Natural killer cell (primary cell): Measurements from ENCODE around the gene COX6B2. TPM values are rescaled to one million over a fixed set of nuclear protein-coding genes. Genes with fewer than 3 reads are reported as not detected.

Experiments
- ATAC-seq, 3 donors: fragments of 150-1000 bp in 2 of 3; fragments of 200-7000 bp in 1 of 3; cut with Tn5 transposase; 1 replicate in 1 of 3; 2 replicates in 2 of 3; pipeline ENCODE4 v1.10.0; 2021; ENCODE audit warnings: mild to moderate bottlenecking in 2 of 3, moderate library complexity in 2 of 3
- DNase-seq, 2 donors: peaks; one replicate each; pipeline versions ENCODE4 v3.0.0 to v3.0.0-alpha.2; 2013 to 2021; ENCODE audit warnings: mixed read lengths in 1 of 2
- H3K27ac ChIP-seq: one replicate; pipeline ENCODE4 v1.5.1; 2013; ENCODE audit warnings: mild to moderate bottlenecking, low read length
- H3K27me3 ChIP-seq: one replicate; pipeline ENCODE4 v1.6.1; 2013; ENCODE audit warnings: low read length; ENCODE audit not compliant: control insufficient read depth, insufficient read depth
- H3K36me3 ChIP-seq: one replicate; pipeline ENCODE4 v1.6.1; 2013; ENCODE audit warnings: low read length; ENCODE audit not compliant: control insufficient read depth, insufficient read depth
- H3K4me1 ChIP-seq: one replicate; pipeline ENCODE4 v1.6.1; 2013; ENCODE audit warnings: low read length; ENCODE audit not compliant: control insufficient read depth, insufficient read depth
- H3K4me3 ChIP-seq: one replicate; pipeline ENCODE4 v1.5.1; 2013; ENCODE audit warnings: low read length
- H3K9me3 ChIP-seq: one replicate; pipeline ENCODE4 v1.6.1; 2013; ENCODE audit warnings: low read length; ENCODE audit not compliant: control insufficient read depth, insufficient read depth
- H3K27ac Mint-ChIP-seq, 2 donors: one replicate each; pipeline ENCODE4 v1.8.0; 2022; ENCODE audit warnings: mild to moderate bottlenecking in 2 of 2, mixed read lengths in 2 of 2, moderate library complexity in 1 of 2
- H3K27me3 Mint-ChIP-seq, 2 donors: one replicate each; pipeline ENCODE4 v1.8.0; 2022; ENCODE audit warnings: low read depth in 2 of 2, mixed read lengths in 2 of 2
- H3K36me3 Mint-ChIP-seq: one replicate; pipeline ENCODE4 v1.8.0; 2022; ENCODE audit warnings: mixed read lengths
- H3K4me1 Mint-ChIP-seq, 2 donors: one replicate each; pipeline ENCODE4 v1.8.0; 2022; ENCODE audit warnings: mixed read lengths in 2 of 2
- H3K4me3 Mint-ChIP-seq: one replicate; pipeline ENCODE4 v1.8.0; 2022; ENCODE audit warnings: mild to moderate bottlenecking, moderate library complexity, mixed read lengths
- H3K9me3 Mint-ChIP-seq, 2 donors: one replicate each; pipeline ENCODE4 v1.8.0; 2022; ENCODE audit warnings: mixed read lengths in 2 of 2
- CTCF ChIP-seq: fragments of 200-600 bp; IDR thresholded peaks from one replicate; pipeline ENCODE4 v1.8.0; 2022; ENCODE audit warnings: antibody characterized with exemption
- WGBS: methylation state at CpG from one replicate; pipeline ENCODE4 v1.1.7; 2013; ENCODE audit warnings: missing lambda C conversion rate; ENCODE audit not compliant: insufficient coverage; 5-methylcytosine and 5-hydroxymethylcytosine counted together
- intact Hi-C: fragments of 100-400 bp; cut with micrococcal nuclease; formaldehyde crosslinking; loops from one replicate; pipeline ENCODE4 v1.14.2; 2022
- total RNA-seq, 4 donors: library from RNA; stranded (reverse); fragments of 120-200 nt in 1 of 4; gene quantifications; one replicate each; pipeline versions ENCODE4 v1.2.3 to v1.2.4, GENCODE V29; 2013 to 2022

The COX6B2 gene
- total RNA-seq, 3 donors from 2014 or later (not counting 1 experiment from before 2014, with no cell fraction given), result 0.26 to 6.5 TPM; not detected in 1

- Mint-ChIP-seq H3K36me3 (no peaks in the 10 kb centered on the region), H3K9me3 (no peaks in the 10 kb centered on the region), H3K4me1 (peaks cover 54 to 73% of the 10 kb centered on the region in 2 donors), H3K27ac (peak overlapping the region; percentile 94 to 100), H3K27me3 (no peaks in the 10 kb centered on the region), H3K4me3 (peak overlapping the region; percentile 97)
- Histone ChIP-seq H3K9me3 (no peaks in the 10 kb centered on the region), H3K27me3 (no peaks in the 10 kb centered on the region), H3K36me3 (peaks cover 33% of the 10 kb centered on the region), H3K27ac (peak overlapping the region; percentile 94), H3K4me1 (peaks cover 58% of the 10 kb centered on the region), H3K4me3 (peak overlapping the region; percentile 72)
- DNase-seq (peak; percentile 89 to 97), ATAC-seq (peak; percentile 75 to 89 (median 79))
- intact Hi-C loops, result loop anchor here (1.0 to 2.0 kb wide), 3 partner anchors 24 to 84 kb away; partner anchors contain the start of gene KMT5C
- no peak for TF ChIP-seq CTCF
- 7% methylated on average over 33 of the region's 34 CpGs for WGBS
These were observed 30.6 kb upstream of the COX6B2 start for GRCh38 chr19:55384920-55385723.

GRCh38 chr19:55384131-55384919 lies 29.8 kb upstream of the COX6B2 start, which contains the start of gene TMEM238:
TMEM238 (minus strand) TSS chr19:55384292; CDS start chr19:55384259, 33 bp downstream.
- H3K4me1 ChIP-seq, result peaks cover 50% of the 10 kb centered on the region
- DNase-seq (peak in 1 of 2 donors; percentile 54), ATAC-seq (no peak)
- no peaks in the 10 kb centered on the region for H3K9me3 Mint-ChIP-seq
- peak within 1 kb of the TSS; percentile 97 for H3K4me3 Mint-ChIP-seq
- H3K9me3 ChIP-seq, result no peaks in the 10 kb centered on the region
- peaks cover 26% of the 10 kb centered on the region for H3K36me3 ChIP-seq
- peaks cover 49 to 65% of the 10 kb centered on the region in 2 donors for H3K4me1 Mint-ChIP-seq
- peak within 1 kb of the TSS; percentile 94 for H3K27ac ChIP-seq
- TF ChIP-seq CTCF, result no peak
- H3K27me3 Mint-ChIP-seq, result no peaks in the 10 kb centered on the region
- WGBS, result 15% methylated on average over 72 of the region's 72 CpGs
- H3K27me3 ChIP-seq, result no peaks in the 10 kb centered on the region
- H3K4me3 ChIP-seq, result peak within 1 kb of the TSS; percentile 72
- no peaks in the 10 kb centered on the region for H3K36me3 Mint-ChIP-seq
- intact Hi-C loops, result loop anchor here (2.0 kb wide), 2 partner anchors 24 to 84 kb away; no protein-coding TSS in a partner anchor
- peak within 1 kb of the TSS; percentile 94 to 100 for H3K27ac Mint-ChIP-seq

GRCh38 chr19:55383279-55384130 lies 29.0 kb upstream of the COX6B2 start:
- TF ChIP-seq CTCF, result no peak
- H3K27me3 Mint-ChIP-seq, result no peaks in the 10 kb centered on the region
- H3K4me3 ChIP-seq, result peak overlapping the region; percentile 37
- H3K9me3 ChIP-seq, result no peaks in the 10 kb centered on the region
- peaks cover 18% of the 10 kb centered on the region for H3K36me3 ChIP-seq
- H3K27me3 ChIP-seq, result no peaks in the 10 kb centered on the region
- H3K9me3 Mint-ChIP-seq, result no peaks in the 10 kb centered on the region
- intact Hi-C loops, result loop anchor here (2.0 kb wide), 2 partner anchors 25 to 83 kb away; no protein-coding TSS in a partner anchor
- H3K27ac Mint-ChIP-seq, result peak overlapping the region; percentile 67 to 78
- ATAC-seq (peak in 2 of 3 donors; percentile 1 to 6), DNase-seq (peak; percentile 47 to 72)
- H3K4me3 Mint-ChIP-seq, result peak overlapping the region; percentile 88
- peak overlapping the region; percentile 58 for H3K27ac ChIP-seq
- peaks cover 44% of the 10 kb centered on the region for H3K4me1 ChIP-seq
- 3% methylated on average over 88 of the region's 88 CpGs for whole genome bisulfite sequencing
- no peaks in the 10 kb centered on the region for H3K36me3 Mint-ChIP-seq
- H3K4me1 Mint-ChIP-seq, result peaks cover 47 to 58% of the 10 kb centered on the region in 2 donors
